ENCODE data around the gene ADD3. TPM values are rescaled to one million over a fixed set of nuclear protein-coding genes. Genes with fewer than 3 reads are reported as not detected.

ADD3 gene
- total and polyA plus RNA-seq, 8 donors = 62.0 to 362 (median 322) TPM

GRCh38 chr10:109972372-109973001, 35.3 kb upstream of the ADD3 start:
- H3K4me3 ChIP-seq = no peak overlapping the region
- TF ChIP-seq CTCF (IDR thresholded peaks at IDR 0.05) = no peak
- H3K27me3 ChIP-seq = no peaks in the 10 kb centered on the region
- intact Hi-C loops (cut with DNase I) = no loop called here
- no peaks in the 10 kb centered on the region for H3K9me3 ChIP-seq
- H3K27ac ChIP-seq = no peak overlapping the region
- DNase-seq (no peak), ATAC-seq (no peak)
- no peaks in the 10 kb centered on the region for H3K36me3 ChIP-seq
- H3K4me1 ChIP-seq = peaks cover 4 to 5% of the 10 kb centered on the region in 2 donors

- peaks cover 0 to 2% of the 10 kb centered on the region in 2 donors for H3K4me1 ChIP-seq
- intact Hi-C loops (cut with DNase I) = no loop called here
- no peak for TF ChIP-seq CTCF (IDR thresholded peaks at IDR 0.05)
- H3K27me3 ChIP-seq = no peaks in the 10 kb centered on the region
- H3K36me3 ChIP-seq = no peaks in the 10 kb centered on the region
- ATAC-seq (no peak), DNase-seq (no peak)
- H3K9me3 ChIP-seq = no peaks in the 10 kb centered on the region
- H3K4me3 ChIP-seq = no peak overlapping the region
- H3K27ac ChIP-seq = no peak overlapping the region
These were observed 34.4 kb upstream of the ADD3 start for GRCh38 chr10:109973326-109973829.

- no peak overlapping the region for H3K27ac ChIP-seq
- H3K36me3 ChIP-seq = no peaks in the 10 kb centered on the region
- no peak for TF ChIP-seq CTCF (IDR thresholded peaks at IDR 0.05)
- no peaks in the 10 kb centered on the region for H3K27me3 ChIP-seq
- no peak overlapping the region for H3K4me3 ChIP-seq
- ATAC-seq (no peak), DNase-seq (no peak)
- H3K4me1 ChIP-seq = peaks cover 0 to 5% of the 10 kb centered on the region in 2 donors
- no peaks in the 10 kb centered on the region for H3K9me3 ChIP-seq
- intact Hi-C loops (cut with DNase I) = no loop called here
These were observed 33.1 kb upstream of the ADD3 start for GRCh38 chr10:109974504-109975191.

GRCh38 chr10:109975244-109976190, 32.3 kb upstream of the ADD3 start:
- no peak overlapping the region for H3K27ac ChIP-seq
- intact Hi-C loops (cut with DNase I) = no loop called here
- no peak overlapping the region for H3K4me3 ChIP-seq
- H3K36me3 ChIP-seq = no peaks in the 10 kb centered on the region
- no peak for TF ChIP-seq CTCF (IDR thresholded peaks at IDR 0.05)
- peaks cover 0 to 5% of the 10 kb centered on the region in 2 donors for H3K4me1 ChIP-seq
- H3K9me3 ChIP-seq = no peaks in the 10 kb centered on the region
- no peaks in the 10 kb centered on the region for H3K27me3 ChIP-seq
- ATAC-seq = no peak
- no peak for DNase-seq

Data from left lung (tissue), 10 donors.